ENCODE data around the gene FOXI2. TPM values are rescaled to one million over a fixed set of nuclear protein-coding genes. Genes with fewer than 3 reads are reported as not detected.

The FOXI2 gene
- total RNA-seq, 1 experiment from 2014 or later, result not detected

DNA sequence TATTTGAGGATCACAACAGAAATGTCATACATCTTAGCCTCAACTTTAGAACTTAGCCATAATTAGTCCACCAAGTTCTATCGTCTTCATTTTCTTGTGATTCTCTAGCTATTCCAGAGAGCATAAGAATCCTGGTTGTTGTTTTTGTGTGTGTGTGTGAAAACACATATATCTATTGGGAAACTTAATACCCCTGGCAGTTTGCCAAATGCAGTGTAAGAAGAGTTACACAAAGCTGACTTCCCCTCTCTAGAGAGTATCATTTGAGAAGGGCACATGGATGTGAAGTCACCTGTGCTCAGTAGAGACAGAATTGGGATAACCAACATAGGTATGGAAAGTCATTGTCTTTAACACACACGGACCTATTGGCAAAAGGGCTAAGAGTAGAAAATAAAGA is 19.3 kb downstream of the FOXI2 start:
- no peak overlapping the region for H3K27ac Mint-ChIP-seq (ENCODE audit: unreplicated experiment)
- no peaks in the 10 kb centered on the region for H3K4me1 Mint-ChIP-seq (ENCODE audit: low read depth, unreplicated experiment)
- CTCF ChIA-PET, result interaction anchor here (1.4 kb wide), 1 partner anchor 41 kb away, joined by 5 read pairs; no protein-coding TSS in a partner anchor
- no peaks in the 10 kb centered on the region for H3K9me3 Mint-ChIP-seq (ENCODE audit: low read depth, unreplicated experiment)
- TF ChIP-seq, protein P1, sequence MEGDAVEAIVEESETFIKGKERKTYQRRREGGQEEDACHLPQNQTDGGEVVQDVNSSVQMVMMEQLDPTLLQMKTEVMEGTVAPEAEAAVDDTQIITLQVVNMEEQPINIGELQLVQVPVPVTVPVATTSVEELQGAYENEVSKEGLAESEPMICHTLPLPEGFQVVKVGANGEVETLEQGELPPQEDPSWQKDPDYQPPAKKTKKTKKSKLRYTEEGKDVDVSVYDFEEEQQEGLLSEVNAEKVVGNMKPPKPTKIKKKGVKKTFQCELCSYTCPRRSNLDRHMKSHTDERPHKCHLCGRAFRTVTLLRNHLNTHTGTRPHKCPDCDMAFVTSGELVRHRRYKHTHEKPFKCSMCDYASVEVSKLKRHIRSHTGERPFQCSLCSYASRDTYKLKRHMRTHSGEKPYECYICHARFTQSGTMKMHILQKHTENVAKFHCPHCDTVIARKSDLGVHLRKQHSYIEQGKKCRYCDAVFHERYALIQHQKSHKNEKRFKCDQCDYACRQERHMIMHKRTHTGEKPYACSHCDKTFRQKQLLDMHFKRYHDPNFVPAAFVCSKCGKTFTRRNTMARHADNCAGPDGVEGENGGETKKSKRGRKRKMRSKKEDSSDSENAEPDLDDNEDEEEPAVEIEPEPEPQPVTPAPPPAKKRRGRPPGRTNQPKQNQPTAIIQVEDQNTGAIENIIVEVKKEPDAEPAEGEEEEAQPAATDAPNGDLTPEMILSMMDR (IDR thresholded peaks at IDR 0.05; ENCODE audit: unreplicated experiment), result no peak
- H3K27me3 Mint-ChIP-seq (ENCODE audit: unreplicated experiment), result peaks cover 36% of the 10 kb centered on the region
- no peaks in the 10 kb centered on the region for H3K36me3 Mint-ChIP-seq (ENCODE audit: insufficient read depth, unreplicated experiment)
- no TSS peak for BruUV-seq (replicated peaks)
- no peak overlapping the region for H3K4me3 Mint-ChIP-seq (ENCODE audit: low read depth, unreplicated experiment)
- intact Hi-C loops (cut with micrococcal nuclease; ENCODE audit: unreplicated experiment), result no loop called here
- DNase-seq, result no peak

DNA sequence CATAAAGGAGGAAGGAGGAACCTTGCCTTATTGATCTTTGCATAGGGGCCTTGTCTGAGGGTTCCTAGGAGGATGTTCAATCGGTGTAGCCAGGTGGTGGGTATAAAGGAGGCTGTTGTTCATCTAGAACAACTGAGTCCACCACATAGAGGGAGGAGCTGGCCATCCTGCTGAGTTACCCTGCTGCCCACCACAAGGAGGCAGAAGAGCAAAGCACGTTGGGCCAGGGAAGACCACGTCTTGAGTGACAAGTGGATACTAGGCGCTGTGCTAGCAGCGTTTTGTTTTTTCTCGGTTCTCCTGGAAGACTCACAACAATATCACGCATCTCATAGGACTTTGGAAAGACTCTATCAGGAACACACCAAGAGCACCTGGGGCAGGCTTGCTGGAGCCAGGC is 20.0 kb downstream of the FOXI2 start:
- no peaks in the 10 kb centered on the region for H3K9me3 Mint-ChIP-seq (ENCODE audit: low read depth, unreplicated experiment)
- H3K4me1 Mint-ChIP-seq (ENCODE audit: low read depth, unreplicated experiment), result no peaks in the 10 kb centered on the region
- H3K27ac Mint-ChIP-seq (ENCODE audit: unreplicated experiment), result no peak overlapping the region
- no TSS peak for BruUV-seq (replicated peaks)
- DNase-seq, result no peak
- CTCF ChIA-PET, result interaction anchor here (1.4 kb wide), 1 partner anchor 42 kb away, joined by 5 read pairs; no protein-coding TSS in a partner anchor
- peaks cover 44% of the 10 kb centered on the region for H3K27me3 Mint-ChIP-seq (ENCODE audit: unreplicated experiment)
- intact Hi-C loops (cut with micrococcal nuclease; ENCODE audit: unreplicated experiment), result no loop called here
- TF ChIP-seq, protein P1 (IDR thresholded peaks at IDR 0.05; ENCODE audit: unreplicated experiment), result no peak
- H3K36me3 Mint-ChIP-seq (ENCODE audit: insufficient read depth, unreplicated experiment), result no peaks in the 10 kb centered on the region
- H3K4me3 Mint-ChIP-seq (ENCODE audit: low read depth, unreplicated experiment), result no peak overlapping the region

DNA sequence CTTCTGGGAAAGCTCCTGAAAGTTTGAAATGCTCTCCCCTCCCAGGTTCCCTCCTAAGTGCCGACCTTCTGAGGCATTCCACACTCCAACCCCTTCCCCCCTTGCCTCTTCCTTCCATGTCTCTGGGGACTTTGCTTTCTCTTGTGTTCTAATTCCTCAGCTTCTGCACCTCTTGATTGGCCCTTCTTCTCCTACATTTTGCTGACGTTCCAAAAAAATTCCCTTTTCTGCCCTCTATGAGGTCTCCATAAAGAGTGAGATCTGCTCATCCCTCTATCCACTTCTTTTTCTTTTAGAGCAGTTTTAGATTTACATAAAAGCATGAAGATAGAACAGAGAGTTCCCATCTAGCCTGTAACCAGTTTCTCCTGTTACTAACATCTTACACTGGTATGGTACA is 22.3 kb downstream of the FOXI2 start:
- CTCF ChIA-PET, result no interaction called here
- no peak overlapping the region for H3K27ac Mint-ChIP-seq (ENCODE audit: unreplicated experiment)

DNA sequence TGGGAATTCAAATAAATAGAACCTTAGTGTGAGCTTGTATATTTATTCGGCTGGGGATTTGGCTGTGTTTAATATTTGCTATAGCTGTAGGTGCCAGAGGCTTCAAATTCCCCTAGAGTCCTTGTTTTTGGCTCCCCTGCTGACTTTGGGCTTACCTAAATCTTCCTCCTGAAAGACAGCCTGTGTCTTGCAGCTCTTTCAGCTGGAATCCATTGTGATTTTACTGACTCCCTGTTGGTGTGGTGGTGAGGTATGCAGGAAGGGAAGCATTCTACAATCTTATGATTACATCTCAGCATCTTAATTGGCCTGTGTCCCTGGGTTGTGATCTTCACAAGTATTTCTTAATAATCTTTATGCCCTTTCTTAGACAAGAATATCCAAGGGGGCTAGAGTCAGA is 25.9 kb downstream of the FOXI2 start:
- intact Hi-C loops (cut with micrococcal nuclease; ENCODE audit: unreplicated experiment), result no loop called here
- no peak overlapping the region for H3K4me3 Mint-ChIP-seq (ENCODE audit: low read depth, unreplicated experiment)
- peaks cover 59% of the 10 kb centered on the region for H3K27me3 Mint-ChIP-seq (ENCODE audit: unreplicated experiment)
- TF ChIP-seq, protein P1 (IDR thresholded peaks at IDR 0.05; ENCODE audit: unreplicated experiment), result no peak
- H3K4me1 Mint-ChIP-seq (ENCODE audit: low read depth, unreplicated experiment), result peaks cover 10% of the 10 kb centered on the region
- CTCF ChIA-PET, result no interaction called here
- H3K9me3 Mint-ChIP-seq (ENCODE audit: low read depth, unreplicated experiment), result no peaks in the 10 kb centered on the region
- no peak overlapping the region for H3K27ac Mint-ChIP-seq (ENCODE audit: unreplicated experiment)
- no TSS peak for BruUV-seq (replicated peaks)
- no peak for DNase-seq
- no peaks in the 10 kb centered on the region for H3K36me3 Mint-ChIP-seq (ENCODE audit: insufficient read depth, unreplicated experiment)

More for the DNA sequence above, 22.3 kb downstream of the FOXI2 start:
- TF ChIP-seq, protein P1 (IDR thresholded peaks at IDR 0.05; ENCODE audit: unreplicated experiment), result no peak
- DNase-seq, result no peak
- Mint-ChIP-seq H3K4me3 (ENCODE audit: low read depth, unreplicated experiment) (no peak overlapping the region), H3K27me3 (ENCODE audit: unreplicated experiment) (peaks cover 36% of the 10 kb centered on the region), H3K9me3 (ENCODE audit: low read depth, unreplicated experiment) (no peaks in the 10 kb centered on the region), H3K4me1 (ENCODE audit: low read depth, unreplicated experiment) (no peaks in the 10 kb centered on the region), H3K36me3 (ENCODE audit: insufficient read depth, unreplicated experiment) (no peaks in the 10 kb centered on the region)
- no TSS peak for BruUV-seq (replicated peaks)
- intact Hi-C loops (cut with micrococcal nuclease; ENCODE audit: unreplicated experiment), result no loop called here

Data from Calu3 (cell line).